SK-N-SH (cell line): ENCODE results near the gene ETV3L. TPM values are rescaled to one million over a fixed set of nuclear protein-coding genes. Genes with fewer than 3 reads are reported as not detected.

Experiments used
- CTCF ChIA-PET: fragments of 300-600, 350-600 bp; formaldehyde crosslinking; extraction: SDS; loops from one replicate; lab custom pipeline; 2021; lab: Yijun Ruan, JAX
- POLR2A ChIA-PET: fragments of 350-600 bp; sonication (Branson Sonifier 250); formaldehyde crosslinking; extraction: SDS; loops from one replicate; lab custom pipeline; 2020; ENCODE audit warnings: antibody characterized with exemption, inconsistent platforms; lab: Yijun Ruan, JAX
- DNase-seq: peaks from one replicate; pipeline ENCODE4 v3.0.0; 2012
- H2AFZ ChIP-seq: fragments of 200-600 bp; sonication (generic); 2 replicates; pipeline ENCODE4 v1.8.1; 2016; ENCODE audit warnings: antibody characterized with exemption, mild to moderate bottlenecking, low read depth
- H3F3A ChIP-seq: fragments of 200-600 bp; sonication (generic); replicated peaks from 2 replicates; pipeline ENCODE3; 2016; ENCODE audit warnings: antibody characterized with exemption, mild to moderate bottlenecking; ENCODE audit not compliant: insufficient read depth
- H3K27ac ChIP-seq, 2 experiments: fragments of 200-500 bp in 1 of 2; fragments of 200-600 bp in 1 of 2; sonication (Bioruptor generic) in 1 of 2; sonication (generic), shearing (Covaris generic) in 1 of 2; 2 replicates each; pipeline versions ENCODE4 v1.5.1 to v1.6.1; 2014 to 2016; ENCODE audit warnings: low read depth in 2 of 2, inconsistent platforms in 1 of 2, low read length in 1 of 2, mild to moderate bottlenecking in 1 of 2, mixed read lengths in 1 of 2
- H3K27me3 ChIP-seq: fragments of 200-600 bp; sonication (generic), shearing (Covaris generic); 2 replicates; pipeline ENCODE4 v1.6.1; 2016; ENCODE audit warnings: mixed run types; ENCODE audit not compliant: insufficient read depth
- H3K36me3 ChIP-seq, 2 experiments: fragments of 200-500 bp in 1 of 2; fragments of 200-600 bp in 1 of 2; sonication (Bioruptor generic) in 1 of 2; sonication (generic) in 1 of 2; replicated peaks in 1 of 2; 2 replicates each; pipeline versions ENCODE3 to v1.5.1; 2014 to 2016; ENCODE audit warnings: low read length in 1 of 2, mild to moderate bottlenecking in 1 of 2; ENCODE audit not compliant: insufficient read depth in 2 of 2, control insufficient read depth in 1 of 2
- H3K4me1 ChIP-seq, 2 experiments: fragments of 200-500 bp in 1 of 2; fragments of 200-600 bp in 1 of 2; sonication (Bioruptor generic) in 1 of 2; sonication (generic), shearing (Covaris generic) in 1 of 2; 2 replicates each; pipeline versions ENCODE4 v1.5.1 to v1.6.1; 2014 to 2016; ENCODE audit warnings: low read depth in 1 of 2, low read length in 1 of 2, mixed run types in 1 of 2; ENCODE audit not compliant: insufficient read depth in 2 of 2, control insufficient read depth in 1 of 2
- H3K4me2 ChIP-seq: fragments of 200-600 bp; sonication (generic), shearing (Covaris generic); 2 replicates; pipeline ENCODE4 v1.6.1; 2017; ENCODE audit warnings: mixed run types
- H3K4me3 ChIP-seq, 2 experiments: fragments of 200-500 bp in 1 of 2; fragments of 200-600 bp in 1 of 2; sonication (Bioruptor generic) in 1 of 2; sonication (generic), shearing (Covaris generic) in 1 of 2; 2 replicates each; pipeline versions ENCODE4 v1.5.1 to v1.8.1; 2014 to 2016; ENCODE audit warnings: low read depth in 2 of 2, inconsistent platforms in 1 of 2, low read length in 1 of 2, mild to moderate bottlenecking in 1 of 2, mixed read lengths in 1 of 2, moderate library complexity in 1 of 2
- H3K79me2 ChIP-seq: fragments of 200-600 bp; sonication (generic); 2 replicates; pipeline ENCODE4 v1.8.1; 2017; ENCODE audit warnings: mild to moderate bottlenecking; ENCODE audit not compliant: insufficient read depth
- H3K9ac ChIP-seq: fragments of 200-600 bp; sonication (generic); 2 replicates; pipeline ENCODE4 v1.6.1; 2017; ENCODE audit warnings: mixed run types
- H3K9me2 ChIP-seq: fragments of 200-600 bp; sonication (generic); 2 replicates; pipeline ENCODE4 v1.6.1; 2017; ENCODE audit warnings: mixed run types
- H3K9me3 ChIP-seq: fragments of 200-600 bp; sonication (generic); 2 replicates; pipeline ENCODE4 v1.6.1; 2017; ENCODE audit warnings: mixed run types, mild to moderate bottlenecking, moderate library complexity
- H4K20me1 ChIP-seq: fragments of 200-600 bp; sonication (generic); 2 replicates; pipeline ENCODE4 v1.6.1; 2017; ENCODE audit warnings: mild to moderate bottlenecking, mixed run types; ENCODE audit not compliant: insufficient read depth
- CTCF ChIP-seq: fragments of 200-600 bp; sonication (generic); IDR thresholded peaks from 2 replicates; pipeline ENCODE4 v1.6.1; 2017; ENCODE audit warnings: antibody characterized with exemption, mild to moderate bottlenecking, moderate library complexity
- EP300 ChIP-seq, 2 experiments: IDR thresholded peaks; 2 replicates each; pipeline versions ENCODE4 v1.4.0 to v1.6.1; 2012; ENCODE audit warnings: borderline replicate concordance in 1 of 2, low read depth in 1 of 2, low read length in 1 of 2
- FOXJ3 ChIP-seq: sonication (generic); formaldehyde crosslinking; IDR thresholded peaks from 2 replicates; pipeline ENCODE4 v1.5.1; 2020; ENCODE audit warnings: mild to moderate bottlenecking, missing genetic modification reagents
- GABPA ChIP-seq: IDR thresholded peaks from 2 replicates; pipeline ENCODE4 v1.4.0; 2012; ENCODE audit warnings: low read depth, mild to moderate bottlenecking
- IRF3 ChIP-seq: fragments of 150-350 bp; IDR thresholded peaks from 2 replicates; pipeline ENCODE4 v1.6.1; 2016; ENCODE audit warnings: mild to moderate bottlenecking, low read depth, low read length
- JUND ChIP-seq: IDR thresholded peaks from 2 replicates; pipeline ENCODE4 v1.4.0; 2012
- MAX ChIP-seq: IDR thresholded peaks from 2 replicates; pipeline ENCODE4 v1.4.0; 2012; ENCODE audit warnings: low read depth
- NFIC ChIP-seq: IDR thresholded peaks from 2 replicates; pipeline ENCODE4 v1.4.0; 2012; ENCODE audit warnings: borderline replicate concordance
- NRF1 ChIP-seq: IDR thresholded peaks from 2 replicates; pipeline ENCODE4 v1.6.1; 2012; ENCODE audit warnings: low read depth, mild to moderate bottlenecking, low read length
- RAD21 ChIP-seq: IDR thresholded peaks from 2 replicates; pipeline ENCODE4 v1.6.1; 2012; ENCODE audit warnings: mild to moderate bottlenecking, low read length
- RCOR1 ChIP-seq: fragments of 150-350 bp; IDR thresholded peaks from 2 replicates; pipeline ENCODE4 v1.6.1; 2017; ENCODE audit warnings: antibody characterized with exemption, low read length
- RFX5 ChIP-seq: IDR thresholded peaks from 2 replicates; pipeline ENCODE4 v1.6.1; 2012; ENCODE audit warnings: mild to moderate bottlenecking, improper control_type of control experiment, low read length
- RXRA ChIP-seq: IDR thresholded peaks from 2 replicates; pipeline ENCODE4 v1.4.0; 2012; ENCODE audit warnings: low read depth, mild to moderate bottlenecking, borderline replicate concordance
- SIN3A ChIP-seq: IDR thresholded peaks from 2 replicates; pipeline ENCODE4 v1.6.1; 2012; ENCODE audit warnings: low read depth, mild to moderate bottlenecking, low read length, moderate library complexity, borderline replicate concordance
- SMC3 ChIP-seq: IDR thresholded peaks from 2 replicates; pipeline ENCODE4 v1.6.1; 2012; ENCODE audit warnings: low read depth, low read length, improper control_type of control experiment
- TCF12 ChIP-seq: IDR thresholded peaks from 2 replicates; pipeline ENCODE4 v1.4.0; 2012
- USF1 ChIP-seq: IDR thresholded peaks from 2 replicates; pipeline ENCODE4 v1.4.0; 2012; ENCODE audit warnings: low read depth, borderline replicate concordance
- ZBTB33 ChIP-seq: IDR thresholded peaks from 2 replicates; pipeline ENCODE4 v1.4.0; 2012; ENCODE audit warnings: low read depth, borderline replicate concordance
- WGBS: methylation state at CpG from one replicate; pipeline ENCODE4 v1.1.6; 2017; ENCODE audit warnings: low lambda C conversion rate; 5-methylcytosine and 5-hydroxymethylcytosine counted together
- polyA plus RNA-seq, 3 experiments: library from polyadenylated mRNA; depleted of rRNA; stranded (reverse); fragments of >200 nt; gene quantifications; 2 replicates each; pipeline ENCODE4 v1.2.3, GENCODE V29; 2012

ETV3L gene
- polyA plus RNA-seq, 1 of the 3 experiments (the other 2 are of a cell fraction) = not detected

- Histone ChIP-seq H3F3A (peaks cover 18% of the 10 kb centered on the region), H3K36me3 (peaks cover 7 to 10% of the 10 kb centered on the region in 2 experiments), H3K4me1 (peaks cover 13 to 33% of the 10 kb centered on the region in 2 experiments; a peak in 3 of 4 replicates), H3K79me2 (peaks cover 28% of the 10 kb centered on the region), H3K9ac (no peak overlapping the region), H3K9me2 (no peaks in the 10 kb centered on the region), H3K9me3 (no peaks in the 10 kb centered on the region), H3K27me3 (no peaks in the 10 kb centered on the region), H3K4me2 (no peak overlapping the region), H2AFZ (no peak overlapping the region), H3K4me3 (no peak overlapping the region), H3K27ac (peak overlapping the region in 1 of 2 experiments; percentile 34; a peak in 1 of 4 replicates), H4K20me1 (peaks cover 24% of the 10 kb centered on the region)
- no peak for DNase-seq
- no peak for TF ChIP-seq MAX
- no peak for TF ChIP-seq SMC3
- TF ChIP-seq JUND = no peak
- no peak for TF ChIP-seq SIN3A
- no peak for TF ChIP-seq TCF12
- no peak for TF ChIP-seq EP300 (IDR thresholded peaks at IDR 0.05; ENCODE audit: borderline replicate concordance in 1 of 2, low read depth in 1 of 2, low read length in 1 of 2)
- no peak for TF ChIP-seq IRF3
- TF ChIP-seq GABPA = no peak
- no peak for TF ChIP-seq FOXJ3 (CRISPR knock-in tag)
- no peak for TF ChIP-seq USF1
- no peak for TF ChIP-seq CTCF
- TF ChIP-seq RAD21 = no peak
- TF ChIP-seq RXRA = no peak
- no peak for TF ChIP-seq ZBTB33
- no peak for TF ChIP-seq NRF1
- TF ChIP-seq RFX5 = no peak
- no peak for TF ChIP-seq NFIC
- TF ChIP-seq RCOR1 = no peak
- WGBS = 94% methylated on average over 2 of the region's 2 CpGs
- CTCF ChIA-PET = interaction anchor here (5.7 to 15.8 kb wide), 2 partner anchors 14 to 50 kb away, joined by 57 to 194 read pairs; no protein-coding TSS in a partner anchor
- POLR2A ChIA-PET = no interaction called here
Measured at GRCh38 chr1:157140063-157140588, 40.5 kb upstream of the ETV3L start.
